ENCODE data around the gene SURF6.
A peak's percentile ranks its signal among the peaks of the same experiment; 100 is the strongest.

Gene SURF6

GRCh38 chr9:133351908-133352634, 16.1 kb upstream of the SURF6 start:
- TF ChIP-seq CTCF (IDR thresholded peaks at IDR 0.05; ENCODE audit: extremely low read depth, missing control alignments), result peak; percentile 39
- peak; percentile 67 for DNase-seq (ENCODE audit: low spot score)

GRCh38 chr9:133351526-133351907, 15.5 kb upstream of the SURF6 start:
- DNase-seq (ENCODE audit: low spot score), result no peak
- TF ChIP-seq CTCF (IDR thresholded peaks at IDR 0.05; ENCODE audit: extremely low read depth, missing control alignments), result no peak

- no peak for DNase-seq (ENCODE audit: low spot score)
- no peak for TF ChIP-seq CTCF (IDR thresholded peaks at IDR 0.05; ENCODE audit: extremely low read depth, missing control alignments)
Observed at GRCh38 chr9:133349965-133350616, 14.1 kb upstream of the SURF6 start.

- TF ChIP-seq CTCF (IDR thresholded peaks at IDR 0.05; ENCODE audit: extremely low read depth, missing control alignments), result no peak
- no peak for DNase-seq (ENCODE audit: low spot score)
Observed at GRCh38 chr9:133348718-133349573, 13.0 kb upstream of the SURF6 start.

- TF ChIP-seq CTCF (IDR thresholded peaks at IDR 0.05; ENCODE audit: extremely low read depth, missing control alignments), result no peak
- peak; percentile 96 for DNase-seq (ENCODE audit: low spot score)
Observed at GRCh38 chr9:133347985-133348717, 12.2 kb upstream of the SURF6 start, which contains the start of the genes MED22 and RPL7A. TSS of gene MED22 (minus strand) at chr9:133348131. CDS start at chr9:133346662, 1,469 bp downstream. TSS of gene RPL7A (plus strand) at chr9:133348218. CDS start at chr9:133348244, 26 bp downstream.

- no peak for TF ChIP-seq CTCF (IDR thresholded peaks at IDR 0.05; ENCODE audit: extremely low read depth, missing control alignments)
- DNase-seq (ENCODE audit: low spot score), result peak; percentile 80
Observed at GRCh38 chr9:133347515-133347984, 11.6 kb upstream of the SURF6 start.
